Measurements from ENCODE around the gene BOC.

DNA sequence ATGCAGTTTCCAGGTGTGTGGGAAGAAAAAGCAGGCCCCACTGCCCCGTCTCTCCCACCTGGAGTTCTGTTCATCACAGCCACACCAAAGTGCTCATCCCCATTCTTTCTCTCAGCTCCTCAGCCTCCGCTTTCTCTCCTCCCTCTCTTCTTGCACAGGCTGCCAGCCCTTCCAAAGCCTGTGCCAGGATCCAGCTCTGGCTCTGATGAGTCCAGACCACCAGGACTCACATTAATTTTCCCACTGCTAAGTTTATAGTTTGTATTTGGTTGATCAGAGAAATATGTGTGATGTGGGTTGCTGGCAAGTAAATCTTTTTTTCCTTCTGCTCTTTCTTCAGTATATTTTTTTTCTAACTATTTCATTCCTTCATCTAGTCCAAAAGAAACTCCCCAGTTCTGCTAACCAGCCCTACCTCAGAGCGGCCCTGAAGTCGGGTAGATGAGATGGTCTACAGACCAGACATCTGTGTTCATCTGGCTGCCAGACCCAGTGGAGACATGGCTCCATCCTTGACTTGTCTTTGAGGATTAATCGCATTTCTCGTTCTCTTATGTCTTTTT, 49.8 kb downstream of the BOC start:
- no peak for TF ChIP-seq CTCF (IDR thresholded peaks at IDR 0.05; ENCODE audit: insufficient read depth, low read length)
- TF ChIP-seq, protein P1, sequence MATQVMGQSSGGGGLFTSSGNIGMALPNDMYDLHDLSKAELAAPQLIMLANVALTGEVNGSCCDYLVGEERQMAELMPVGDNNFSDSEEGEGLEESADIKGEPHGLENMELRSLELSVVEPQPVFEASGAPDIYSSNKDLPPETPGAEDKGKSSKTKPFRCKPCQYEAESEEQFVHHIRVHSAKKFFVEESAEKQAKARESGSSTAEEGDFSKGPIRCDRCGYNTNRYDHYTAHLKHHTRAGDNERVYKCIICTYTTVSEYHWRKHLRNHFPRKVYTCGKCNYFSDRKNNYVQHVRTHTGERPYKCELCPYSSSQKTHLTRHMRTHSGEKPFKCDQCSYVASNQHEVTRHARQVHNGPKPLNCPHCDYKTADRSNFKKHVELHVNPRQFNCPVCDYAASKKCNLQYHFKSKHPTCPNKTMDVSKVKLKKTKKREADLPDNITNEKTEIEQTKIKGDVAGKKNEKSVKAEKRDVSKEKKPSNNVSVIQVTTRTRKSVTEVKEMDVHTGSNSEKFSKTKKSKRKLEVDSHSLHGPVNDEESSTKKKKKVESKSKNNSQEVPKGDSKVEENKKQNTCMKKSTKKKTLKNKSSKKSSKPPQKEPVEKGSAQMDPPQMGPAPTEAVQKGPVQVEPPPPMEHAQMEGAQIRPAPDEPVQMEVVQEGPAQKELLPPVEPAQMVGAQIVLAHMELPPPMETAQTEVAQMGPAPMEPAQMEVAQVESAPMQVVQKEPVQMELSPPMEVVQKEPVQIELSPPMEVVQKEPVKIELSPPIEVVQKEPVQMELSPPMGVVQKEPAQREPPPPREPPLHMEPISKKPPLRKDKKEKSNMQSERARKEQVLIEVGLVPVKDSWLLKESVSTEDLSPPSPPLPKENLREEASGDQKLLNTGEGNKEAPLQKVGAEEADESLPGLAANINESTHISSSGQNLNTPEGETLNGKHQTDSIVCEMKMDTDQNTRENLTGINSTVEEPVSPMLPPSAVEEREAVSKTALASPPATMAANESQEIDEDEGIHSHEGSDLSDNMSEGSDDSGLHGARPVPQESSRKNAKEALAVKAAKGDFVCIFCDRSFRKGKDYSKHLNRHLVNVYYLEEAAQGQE (IDR thresholded peaks at IDR 0.05; ENCODE audit: insufficient replicate concordance, low read depth) = no peak
- TF ChIP-seq GABPA (IDR thresholded peaks at IDR 0.05; ENCODE audit: low read depth) = no peak

Measured in HL-60 (cell line).